Suprapubic skin (tissue), 4 donors: Measurements from ENCODE around the gene GHRHR. TPM values are rescaled to one million over a fixed set of nuclear protein-coding genes. Genes with fewer than 3 reads are reported as not detected.

Experiments used
- DNase-seq, 2 donors: peaks; one replicate each; pipeline ENCODE4 v3.0.0-alpha.2; 2019; ENCODE audit warnings: low spot score in 2 of 2
- H3K27ac ChIP-seq: fragments of 200-600 bp; sonication (generic); one replicate; pipeline ENCODE4 v1.5.1; 2019
- H3K27me3 ChIP-seq: fragments of 200-600 bp; sonication (generic); one replicate; pipeline ENCODE4 v1.5.1; 2019
- H3K36me3 ChIP-seq: fragments of 200-600 bp; sonication (generic); one replicate; pipeline ENCODE4 v1.5.1; 2019
- H3K4me1 ChIP-seq: fragments of 200-600 bp; sonication (generic); one replicate; pipeline ENCODE4 v1.5.1; 2019
- H3K4me3 ChIP-seq: fragments of 200-600 bp; sonication (generic); one replicate; pipeline ENCODE4 v1.5.1; 2019; ENCODE audit warnings: mild to moderate bottlenecking
- H3K9me3 ChIP-seq: fragments of 200-600 bp; sonication (generic); one replicate; pipeline ENCODE4 v1.5.1; 2019
- EP300 ChIP-seq: sonication (generic); formaldehyde crosslinking; IDR thresholded peaks from one replicate; pipeline ENCODE4 v1.6.1; 2017; ENCODE audit warnings: antibody characterized with exemption
- POLR2A ChIP-seq, 2 donors: fragments of 450-650 bp; IDR thresholded peaks; one replicate each; pipeline ENCODE4 v1.6.1; 2017; ENCODE audit warnings: antibody characterized with exemption in 2 of 2, mild to moderate bottlenecking in 2 of 2, moderate library complexity in 2 of 2
- POLR2AphosphoS5 ChIP-seq, 3 donors: sonication (generic); formaldehyde crosslinking; IDR thresholded peaks; one replicate each; pipeline ENCODE4 v1.6.1; 2017; ENCODE audit warnings: antibody characterized with exemption in 3 of 3
- WGBS: methylation state at CpG from one replicate; pipeline ENCODE4 v1.1.5; 2018; 5-methylcytosine and 5-hydroxymethylcytosine counted together
- total RNA-seq, 4 donors: library from RNA; depleted of rRNA; stranded (reverse); fragments of >200 nt; gene quantifications; one replicate each; pipeline ENCODE4 v1.1.0, GENCODE V29; 2016
- TF ChIP-seq, protein P1 (sequence below), 2 donors: fragments of 200-600 bp in 1 of 2; fragments of 450-650 bp in 1 of 2; sonication (generic) in 1 of 2; IDR thresholded peaks; one replicate each; pipeline ENCODE4 v1.5.1; 2016 to 2019; ENCODE audit warnings: antibody characterized with exemption in 2 of 2, mild to moderate bottlenecking in 1 of 2, moderate library complexity in 1 of 2

The GHRHR gene
- total RNA-seq, 4 donors from 2014 or later: 1.5 TPM; not detected in 3

DNA sequence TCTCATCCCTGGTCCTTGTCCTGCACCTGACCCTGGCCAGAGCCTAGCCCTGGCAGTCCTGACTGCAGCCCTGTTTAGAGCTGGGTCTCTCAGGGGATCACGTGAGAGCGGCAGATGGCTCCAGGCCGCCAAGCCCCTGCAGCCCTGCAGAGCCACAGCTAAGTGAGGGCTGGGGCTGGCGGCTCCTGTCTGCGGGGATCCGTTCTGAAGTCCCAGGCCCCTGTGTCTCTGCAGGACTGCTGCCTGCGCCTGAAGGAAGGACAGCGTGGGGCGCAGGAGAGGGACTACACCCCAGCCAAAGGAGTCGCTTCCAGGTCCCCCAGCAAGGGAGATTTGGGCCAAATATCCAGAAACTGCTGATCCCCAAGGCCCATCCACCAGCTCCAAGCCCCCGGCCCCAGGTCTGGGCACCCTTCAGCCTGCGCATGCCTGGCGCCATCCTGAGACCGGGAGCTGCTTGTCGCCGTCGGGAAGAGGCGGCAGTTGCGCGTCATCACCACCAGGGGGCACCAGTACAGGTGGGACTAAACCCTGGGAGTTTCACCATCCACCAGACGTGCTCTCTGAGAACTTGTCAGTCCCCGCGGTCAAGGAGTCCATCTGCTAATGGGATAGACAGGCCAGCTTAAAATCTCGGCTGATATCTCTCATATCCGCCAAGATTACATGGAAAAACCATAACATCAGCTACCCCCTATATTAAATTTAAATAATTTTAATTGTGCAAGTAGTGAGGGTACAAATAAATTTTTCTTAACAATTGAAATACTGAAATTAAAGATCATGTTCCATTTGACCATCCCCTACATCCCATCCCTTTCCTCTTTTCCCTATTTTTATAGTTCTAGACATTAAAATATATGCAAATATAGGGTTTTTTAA is 25.1 kb upstream of the GHRHR start:
- no peak overlapping the region for H3K4me3 ChIP-seq
- TF ChIP-seq POLR2AphosphoS5 (IDR thresholded peaks at IDR 0.05) (no peak), EP300 (no peak), POLR2A (IDR thresholded peaks at IDR 0.05) (no peak)
- TF ChIP-seq, protein P1, sequence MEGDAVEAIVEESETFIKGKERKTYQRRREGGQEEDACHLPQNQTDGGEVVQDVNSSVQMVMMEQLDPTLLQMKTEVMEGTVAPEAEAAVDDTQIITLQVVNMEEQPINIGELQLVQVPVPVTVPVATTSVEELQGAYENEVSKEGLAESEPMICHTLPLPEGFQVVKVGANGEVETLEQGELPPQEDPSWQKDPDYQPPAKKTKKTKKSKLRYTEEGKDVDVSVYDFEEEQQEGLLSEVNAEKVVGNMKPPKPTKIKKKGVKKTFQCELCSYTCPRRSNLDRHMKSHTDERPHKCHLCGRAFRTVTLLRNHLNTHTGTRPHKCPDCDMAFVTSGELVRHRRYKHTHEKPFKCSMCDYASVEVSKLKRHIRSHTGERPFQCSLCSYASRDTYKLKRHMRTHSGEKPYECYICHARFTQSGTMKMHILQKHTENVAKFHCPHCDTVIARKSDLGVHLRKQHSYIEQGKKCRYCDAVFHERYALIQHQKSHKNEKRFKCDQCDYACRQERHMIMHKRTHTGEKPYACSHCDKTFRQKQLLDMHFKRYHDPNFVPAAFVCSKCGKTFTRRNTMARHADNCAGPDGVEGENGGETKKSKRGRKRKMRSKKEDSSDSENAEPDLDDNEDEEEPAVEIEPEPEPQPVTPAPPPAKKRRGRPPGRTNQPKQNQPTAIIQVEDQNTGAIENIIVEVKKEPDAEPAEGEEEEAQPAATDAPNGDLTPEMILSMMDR (IDR thresholded peaks at IDR 0.05): peak; percentile 86 to 95
- H3K4me1 ChIP-seq: peaks cover 4% of the 10 kb centered on the region
- H3K27me3 ChIP-seq: peaks cover 19% of the 10 kb centered on the region
- H3K27ac ChIP-seq: no peak overlapping the region
- H3K36me3 ChIP-seq: no peaks in the 10 kb centered on the region
- no peaks in the 10 kb centered on the region for H3K9me3 ChIP-seq
- 10% methylated on average over 14 of the region's 25 CpGs for WGBS
- DNase-seq: no peak

DNA sequence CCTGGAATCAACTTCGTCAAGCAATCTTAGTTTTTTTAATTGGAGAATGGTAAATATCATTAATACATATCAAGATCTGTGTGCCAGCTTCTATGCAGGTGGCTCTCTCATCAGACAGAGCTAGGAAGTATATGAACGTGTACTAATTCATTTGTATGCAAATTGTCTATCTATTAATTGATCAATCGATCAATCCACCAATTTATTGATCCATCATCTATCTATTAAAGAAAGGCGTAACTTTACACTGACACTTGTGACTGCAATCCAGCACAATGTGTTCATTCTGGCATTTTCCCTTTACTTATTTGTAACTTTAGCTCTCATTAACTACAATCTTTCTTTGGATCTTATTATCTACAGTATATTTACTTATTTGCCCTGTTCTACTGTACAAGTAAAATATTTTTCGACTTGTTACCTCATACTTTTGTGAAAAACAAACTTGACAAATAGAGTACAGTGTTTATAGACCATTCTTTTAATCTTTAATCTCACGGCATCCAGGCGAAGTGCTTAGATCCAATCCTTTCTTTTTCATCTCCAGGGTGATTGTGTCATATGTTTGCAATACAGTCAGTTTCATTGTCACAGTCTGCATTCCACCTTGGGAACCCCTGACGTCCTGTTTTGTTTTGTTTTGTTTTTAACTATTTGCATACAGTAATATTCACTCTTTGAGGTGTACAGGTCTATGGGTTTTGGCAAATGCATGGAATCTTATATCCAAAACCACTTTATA is 22.0 kb upstream of the GHRHR start:
- 51% methylated on average over 8 of the region's 8 CpGs for WGBS
- Histone ChIP-seq H3K27me3 (peaks cover 36% of the 10 kb centered on the region), H3K36me3 (no peaks in the 10 kb centered on the region), H3K9me3 (no peaks in the 10 kb centered on the region), H3K27ac (no peak overlapping the region), H3K4me3 (no peak overlapping the region), H3K4me1 (peaks cover 4% of the 10 kb centered on the region)
- TF ChIP-seq, protein P1 (IDR thresholded peaks at IDR 0.05): no peak
- TF ChIP-seq POLR2A (IDR thresholded peaks at IDR 0.05) (no peak), EP300 (no peak), POLR2AphosphoS5 (IDR thresholded peaks at IDR 0.05) (no peak)
- DNase-seq: no peak

GRCh38 chr7:30950197-30950596 is 13.6 kb upstream of the GHRHR start:
- no peak overlapping the region for H3K4me3 ChIP-seq
- TF ChIP-seq POLR2A (IDR thresholded peaks at IDR 0.05) (no peak), EP300 (no peak), POLR2AphosphoS5 (IDR thresholded peaks at IDR 0.05) (no peak)
- H3K9me3 ChIP-seq: no peaks in the 10 kb centered on the region
- peaks cover 19% of the 10 kb centered on the region for H3K27me3 ChIP-seq
- no peaks in the 10 kb centered on the region for H3K4me1 ChIP-seq
- no peak overlapping the region for H3K27ac ChIP-seq
- no peak for DNase-seq
- no peaks in the 10 kb centered on the region for H3K36me3 ChIP-seq

DNA sequence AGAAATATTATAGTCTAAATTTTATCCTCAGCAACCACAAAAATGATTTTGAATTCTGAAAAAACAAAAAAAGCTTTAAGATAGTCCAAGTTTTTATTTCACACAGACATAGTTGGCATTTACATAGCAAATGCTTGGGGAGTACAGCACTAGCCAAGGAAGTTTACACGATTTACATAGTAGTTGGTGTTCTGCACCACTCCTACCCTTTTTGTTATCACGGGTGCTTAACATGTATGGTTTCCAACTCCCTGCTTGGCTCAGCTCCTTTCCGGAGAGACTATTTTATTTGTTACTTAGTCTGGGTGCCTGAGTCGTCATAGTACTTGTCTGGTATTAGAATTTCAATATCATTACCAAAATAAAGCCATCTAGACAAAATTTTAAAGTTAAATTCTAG is 8.8 kb upstream of the GHRHR start:
- Histone ChIP-seq H3K27ac (no peak overlapping the region), H3K4me1 (no peaks in the 10 kb centered on the region), H3K9me3 (no peaks in the 10 kb centered on the region), H3K27me3 (peaks cover 7% of the 10 kb centered on the region), H3K36me3 (no peaks in the 10 kb centered on the region), H3K4me3 (no peak overlapping the region)
- no peak for TF ChIP-seq POLR2A (IDR thresholded peaks at IDR 0.05)
- TF ChIP-seq EP300: no peak
- TF ChIP-seq, protein P1 (IDR thresholded peaks at IDR 0.05): no peak
- no peak for TF ChIP-seq POLR2AphosphoS5 (IDR thresholded peaks at IDR 0.05)
- DNase-seq: no peak
- 56% methylated on average over 4 of the region's 4 CpGs for WGBS

GRCh38 chr7:30956704-30957103 is 7.0 kb upstream of the GHRHR start:
- WGBS: 97% methylated on average over 1 of the region's 1 CpG
- TF ChIP-seq EP300 (no peak), POLR2A (IDR thresholded peaks at IDR 0.05) (no peak), POLR2AphosphoS5 (IDR thresholded peaks at IDR 0.05) (no peak)
- TF ChIP-seq, protein P1 (IDR thresholded peaks at IDR 0.05): no peak

More at GRCh38 chr7:30956704-30957103, 7.0 kb upstream of the GHRHR start:
- Histone ChIP-seq H3K4me3 (no peak overlapping the region), H3K9me3 (no peaks in the 10 kb centered on the region), H3K36me3 (no peaks in the 10 kb centered on the region), H3K4me1 (no peaks in the 10 kb centered on the region), H3K27ac (no peak overlapping the region), H3K27me3 (peaks cover 5% of the 10 kb centered on the region)
- no peak for DNase-seq
